Subcutaneous preadipocyte (primary cell): ENCODE results near the gene FAM237B. TPM values are rescaled to one million over a fixed set of nuclear protein-coding genes. Genes with fewer than 3 reads are reported as not detected.

Experiments
- total RNA-seq: library from RNA; depleted of rRNA; stranded (reverse); fragments of >200 nt; gene quantifications from 2 replicates; pipeline ENCODE4 v1.2.3, GENCODE V29; 2012

The FAM237B gene
- total RNA-seq, result under 0.01 and 0.20 TPM in 2 replicates

DNA sequence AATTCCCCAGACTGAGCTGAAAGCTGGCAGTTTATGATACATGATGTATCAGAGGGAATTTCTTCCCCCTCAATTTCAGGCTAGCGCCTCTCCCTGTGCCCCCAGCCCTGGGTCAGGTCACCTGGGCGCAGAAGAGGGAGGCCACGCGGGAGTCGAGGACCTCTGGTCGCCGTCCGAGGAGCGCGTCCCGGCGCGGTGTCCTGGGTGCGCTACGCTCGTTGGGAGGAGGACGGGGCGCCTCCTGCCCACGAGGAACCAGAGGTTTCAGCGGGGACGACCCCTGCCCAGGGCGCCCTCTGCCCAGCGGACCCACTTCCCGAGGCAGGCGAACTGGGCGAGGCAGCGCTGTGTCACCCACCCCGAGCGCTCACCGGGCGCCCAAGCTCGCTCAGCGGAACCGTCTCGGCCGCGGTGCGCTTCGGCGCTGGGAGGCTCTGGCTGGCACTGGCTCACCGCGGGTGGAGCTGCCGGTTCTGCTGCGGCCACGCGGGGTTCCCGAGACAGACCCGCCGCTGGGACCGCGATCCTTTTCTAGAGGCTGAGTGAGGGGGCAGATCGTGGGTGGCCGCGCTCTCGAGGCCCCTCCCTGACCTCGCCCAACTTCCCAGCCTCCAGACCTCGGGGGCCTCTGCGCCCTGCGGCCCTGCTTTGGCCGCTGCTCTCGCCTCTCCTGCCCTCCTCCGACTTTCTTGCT is at the start of gene FAM237B:
FAM237B (minus strand) TSS at position 504 of the 694 bp plus-strand sequence. CDS start 1,556 bp downstream, outside the sequence.

DNA sequence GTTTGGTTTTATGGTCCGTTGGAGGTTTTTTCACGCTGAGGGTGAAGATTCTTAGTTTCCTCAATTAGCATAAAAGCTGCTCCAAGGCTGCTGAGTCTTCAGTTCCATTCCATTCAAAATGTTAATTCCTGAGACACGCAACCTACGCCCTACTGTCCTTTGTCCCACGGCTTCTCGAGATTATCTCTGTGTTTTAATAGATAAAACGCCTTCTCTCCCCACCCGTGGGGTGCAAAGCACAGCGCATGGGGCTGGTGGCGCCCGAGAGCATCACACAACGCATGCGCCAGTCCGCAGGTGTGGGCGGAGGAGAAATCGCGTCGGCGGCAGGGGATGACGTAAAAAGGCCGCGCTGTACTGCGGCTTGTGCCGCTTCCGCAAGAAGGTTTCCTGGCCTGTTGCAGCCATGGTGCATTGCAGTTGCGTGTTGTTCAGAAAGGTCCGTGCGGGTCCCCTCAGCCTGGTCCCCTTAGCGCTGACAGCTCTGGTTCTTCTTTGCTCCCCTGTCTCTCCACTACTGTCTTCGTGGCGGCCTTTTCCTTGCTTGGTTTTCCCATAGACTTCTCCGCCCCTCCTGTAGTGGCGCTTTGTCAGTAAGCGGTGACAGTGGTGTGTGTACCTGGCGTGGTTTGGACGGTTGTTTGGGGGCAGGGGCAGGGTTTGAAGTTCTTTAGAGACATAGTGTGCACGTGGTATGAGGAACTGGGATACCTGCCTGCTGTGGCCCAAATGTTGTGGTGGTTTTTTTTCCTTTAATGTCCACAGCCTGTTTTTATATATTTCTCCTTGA is 25.4 kb upstream of the FAM237B start, which contains the start of gene GTPBP10:
GTPBP10 (plus strand) TSS at position 381 of the 790 bp plus-strand sequence; CDS start at position 407, 26 bp downstream.

Other genes starting within 250 kb of the FAM237B start
- gene STEAP1, start 166.8 kb downstream of the FAM237B start, total RNA-seq, result 83.1 and 152 TPM in 2 replicates
- 17.3 and 23.5 TPM in 2 replicates for gene STEAP2, start 109.6 kb downstream of the FAM237B start, total RNA-seq
- 7.7 and 8.8 TPM in 2 replicates for gene CFAP69, start 76.1 kb downstream of the FAM237B start, total RNA-seq
- gene GTPBP10, start 25.4 kb upstream of the FAM237B start, total RNA-seq, result 12.5 and 15.4 TPM in 2 replicates
- gene CLDN12, start 82.2 kb upstream of the FAM237B start, total RNA-seq, result 32.0 and 40.1 TPM in 2 replicates
- gene PTTG1IP2, start 148.3 kb upstream of the FAM237B start, total RNA-seq, result not detected in 2 replicates